ENCODE measurements around the gene ASPSCR1. TPM values are rescaled to one million over a fixed set of nuclear protein-coding genes. Genes with fewer than 3 reads are reported as not detected.

The ASPSCR1 gene
- total and polyA plus RNA-seq, 2 of the 8 experiments (the other 6 are each of a cell fraction or from before 2014, with no cell fraction given) = 33.3 to 43.7 TPM

DNA sequence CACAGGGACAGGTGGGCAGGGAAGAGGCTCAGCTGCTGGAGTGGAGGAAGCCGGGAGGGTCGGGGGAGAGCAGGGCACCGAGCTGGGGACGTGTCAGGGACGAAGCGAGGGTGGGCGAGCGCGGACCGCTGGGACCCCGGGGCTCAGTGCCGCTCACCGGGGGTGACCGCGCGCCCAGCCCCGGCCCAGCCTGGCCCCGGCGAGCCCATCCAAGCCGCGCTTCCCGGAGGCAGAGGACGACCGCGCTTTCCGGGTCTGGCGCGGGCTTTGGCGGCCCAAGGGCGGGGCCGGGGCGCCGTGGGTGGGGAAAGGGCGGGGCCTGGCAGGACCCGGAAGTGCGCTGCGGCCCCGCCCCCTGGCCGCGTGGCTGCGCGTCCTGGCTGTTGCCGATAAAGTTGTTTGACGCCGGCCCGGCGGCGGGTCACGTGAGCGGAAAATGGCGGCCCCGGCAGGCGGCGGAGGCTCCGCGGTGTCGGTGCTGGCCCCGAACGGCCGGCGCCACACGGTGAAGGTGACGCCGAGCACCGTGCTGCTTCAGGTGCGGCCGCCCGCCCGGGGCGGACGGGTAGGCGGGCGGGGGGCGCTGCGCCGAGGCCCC lies at the start of gene ASPSCR1 (continued):
- peak; percentile 95 for TF ChIP-seq PHF8 (conservative IDR thresholded peaks at IDR 0.05; ENCODE audit: low read depth, low read length)
